ENCODE data around the gene ZNF10.
A peak's percentile ranks its signal among the peaks of the same experiment; 100 is the strongest.

The ZNF10 gene

DNA sequence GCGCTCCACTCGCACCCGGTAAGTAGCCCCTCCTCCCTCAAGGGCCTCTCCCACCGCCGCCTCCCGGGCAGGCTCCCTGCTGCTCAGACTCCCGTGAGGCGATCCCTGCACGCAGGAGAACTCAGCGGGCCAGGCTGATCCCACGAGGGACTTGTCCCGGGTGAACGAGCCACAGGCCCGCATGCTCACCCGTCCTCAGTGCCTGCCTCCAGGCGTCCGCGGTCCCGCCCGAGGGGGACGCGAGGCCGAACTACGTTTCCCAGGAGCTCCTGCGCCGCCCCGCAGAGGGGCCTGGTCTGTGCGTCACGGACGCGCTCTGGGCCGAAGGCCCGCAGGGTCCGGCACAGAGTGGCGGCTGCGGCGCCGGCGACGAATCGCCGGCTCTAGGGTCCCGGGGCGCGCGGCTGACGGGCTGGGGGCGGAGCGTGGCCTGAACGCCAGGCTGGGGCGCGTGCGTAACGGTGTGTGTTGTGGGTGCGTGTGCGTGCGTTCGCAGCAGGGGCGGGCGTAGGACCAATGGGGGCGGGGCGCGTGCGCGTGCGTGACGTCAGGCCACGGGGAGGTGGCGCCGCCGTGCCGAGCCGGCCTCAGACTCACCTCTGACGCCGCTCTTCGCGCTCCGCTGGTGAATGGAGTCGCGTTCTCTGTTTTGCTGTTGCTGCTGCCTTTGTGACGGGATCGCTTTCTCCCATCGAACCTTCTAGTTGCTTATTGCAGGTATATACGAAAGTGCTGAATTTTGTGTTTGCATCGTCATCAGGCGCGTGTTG is at the start of gene ZNF10, which contains the start of gene ZNF891:
Gene ZNF10 (plus strand): TSS at position 590 of the 770 bp plus-strand sequence. CDS start 13,866 bp downstream, outside the sequence.
Gene ZNF891 (minus strand): TSS at position 237 of the 770 bp plus-strand sequence. CDS start 8,356 bp downstream, outside the sequence.
- POLR2A ChIA-PET = interaction anchor here (0.6 to 1.4 kb wide), 3 partner anchors 17 to 51 kb away, joined by 3 to 5 read pairs (median 4); partner anchors contain the start of gene ZNF268
- peak; percentile 55 for DNase-seq (ENCODE audit: low read depth, low spot score)
- CTCF ChIA-PET = interaction anchor here (0.7 kb wide), 1 partner anchor 51 kb away, joined by 3 read pairs; the partner anchor contains the start of gene ZNF268
- peak within 1 kb of the TSS; percentile 93 for H3K4me3 ChIP-seq (ENCODE audit: low read depth, low read length)
- TF ChIP-seq, protein P1, sequence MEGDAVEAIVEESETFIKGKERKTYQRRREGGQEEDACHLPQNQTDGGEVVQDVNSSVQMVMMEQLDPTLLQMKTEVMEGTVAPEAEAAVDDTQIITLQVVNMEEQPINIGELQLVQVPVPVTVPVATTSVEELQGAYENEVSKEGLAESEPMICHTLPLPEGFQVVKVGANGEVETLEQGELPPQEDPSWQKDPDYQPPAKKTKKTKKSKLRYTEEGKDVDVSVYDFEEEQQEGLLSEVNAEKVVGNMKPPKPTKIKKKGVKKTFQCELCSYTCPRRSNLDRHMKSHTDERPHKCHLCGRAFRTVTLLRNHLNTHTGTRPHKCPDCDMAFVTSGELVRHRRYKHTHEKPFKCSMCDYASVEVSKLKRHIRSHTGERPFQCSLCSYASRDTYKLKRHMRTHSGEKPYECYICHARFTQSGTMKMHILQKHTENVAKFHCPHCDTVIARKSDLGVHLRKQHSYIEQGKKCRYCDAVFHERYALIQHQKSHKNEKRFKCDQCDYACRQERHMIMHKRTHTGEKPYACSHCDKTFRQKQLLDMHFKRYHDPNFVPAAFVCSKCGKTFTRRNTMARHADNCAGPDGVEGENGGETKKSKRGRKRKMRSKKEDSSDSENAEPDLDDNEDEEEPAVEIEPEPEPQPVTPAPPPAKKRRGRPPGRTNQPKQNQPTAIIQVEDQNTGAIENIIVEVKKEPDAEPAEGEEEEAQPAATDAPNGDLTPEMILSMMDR (IDR thresholded peaks at IDR 0.05; ENCODE audit: insufficient read depth, low read length, missing control alignments) = no peak

DNA sequence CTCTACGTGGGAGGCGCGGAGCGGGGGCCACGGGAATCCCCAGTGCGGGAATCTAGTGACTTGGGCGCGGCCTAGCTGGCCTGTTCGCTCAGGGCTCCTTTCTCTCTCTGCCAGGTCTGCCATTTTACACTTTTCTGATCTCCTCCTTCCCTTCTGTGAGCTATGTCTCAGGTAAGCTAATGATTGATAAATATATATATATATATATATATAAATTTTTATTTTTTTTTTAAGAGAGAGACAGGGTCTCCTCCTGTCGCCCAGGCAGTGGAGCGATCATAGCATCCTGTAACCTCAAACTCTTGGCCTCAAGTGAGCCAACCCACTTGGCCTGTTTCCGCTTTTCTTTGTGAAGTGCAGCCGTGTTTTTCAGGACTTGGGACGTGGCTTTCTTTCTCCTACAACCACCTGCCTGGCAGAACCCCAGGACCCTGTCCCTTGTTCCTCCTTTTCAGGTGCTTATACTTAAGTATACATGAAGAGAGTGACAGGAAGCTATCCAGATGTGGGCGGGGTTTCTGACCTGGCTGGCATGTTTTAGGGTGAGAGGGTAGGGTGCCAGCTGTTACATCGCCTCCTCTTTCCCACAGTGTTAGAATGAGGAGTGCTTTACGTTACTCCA is 49.2 kb upstream of the ZNF10 start:
- CTCF ChIA-PET = interaction anchor here (2.2 kb wide), 1 partner anchor 100 kb away, joined by 5 read pairs; the partner anchor contains the start of gene ZNF268
- DNase-seq (ENCODE audit: low read depth, low spot score) = peak; percentile 0
- TF ChIP-seq, protein P1 (IDR thresholded peaks at IDR 0.05; ENCODE audit: insufficient read depth, low read length, missing control alignments) = no peak
- POLR2A ChIA-PET = no interaction called here
- H3K4me3 ChIP-seq (ENCODE audit: low read depth, low read length) = peak overlapping the region; percentile 91

DNA sequence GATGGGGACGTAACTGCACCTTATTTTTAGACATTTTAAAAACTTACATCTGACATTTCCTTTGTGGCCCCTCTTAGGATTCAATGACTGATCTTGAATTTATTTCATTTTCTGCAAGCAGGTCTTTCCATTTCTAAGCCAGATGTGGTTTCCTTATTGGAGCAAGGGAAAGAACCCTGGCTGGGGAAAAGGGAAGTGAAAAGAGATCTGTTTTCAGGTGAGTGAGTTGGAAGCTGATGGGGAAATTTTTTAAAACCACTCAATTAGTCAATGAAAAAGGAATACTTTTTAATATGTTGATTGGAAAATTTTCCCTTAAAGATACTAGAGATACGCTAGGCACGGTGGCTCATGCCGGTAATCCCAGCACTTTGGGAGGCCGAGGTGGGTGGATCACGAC is 47.1 kb upstream of the ZNF10 start:
- H3K4me3 ChIP-seq (ENCODE audit: low read depth, low read length) = no peak overlapping the region
- no peak for DNase-seq (ENCODE audit: low read depth, low spot score)
- ChIA-PET CTCF (no interaction called here), POLR2A (no interaction called here)
- TF ChIP-seq, protein P1 (IDR thresholded peaks at IDR 0.05; ENCODE audit: insufficient read depth, low read length, missing control alignments) = no peak

DNA sequence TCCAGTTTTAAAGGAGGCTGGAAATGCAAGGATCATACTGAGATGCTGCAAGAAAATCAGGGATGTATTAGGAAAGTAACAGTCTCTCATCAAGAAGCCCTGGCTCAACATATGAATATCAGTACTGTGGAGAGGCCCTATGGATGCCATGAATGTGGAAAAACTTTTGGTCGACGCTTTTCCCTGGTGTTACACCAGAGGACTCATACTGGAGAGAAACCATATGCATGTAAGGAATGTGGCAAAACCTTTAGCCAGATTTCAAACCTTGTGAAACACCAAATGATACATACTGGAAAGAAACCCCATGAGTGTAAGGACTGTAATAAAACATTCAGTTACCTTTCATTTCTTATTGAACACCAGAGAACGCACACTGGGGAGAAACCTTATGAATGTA is 24.8 kb upstream of the ZNF10 start:
- no peak overlapping the region for H3K4me3 ChIP-seq (ENCODE audit: low read depth, low read length)
- DNase-seq (ENCODE audit: low read depth, low spot score) = no peak
- TF ChIP-seq, protein P1 (IDR thresholded peaks at IDR 0.05; ENCODE audit: insufficient read depth, low read length, missing control alignments) = no peak
- POLR2A ChIA-PET = no interaction called here
- CTCF ChIA-PET = no interaction called here

DNA sequence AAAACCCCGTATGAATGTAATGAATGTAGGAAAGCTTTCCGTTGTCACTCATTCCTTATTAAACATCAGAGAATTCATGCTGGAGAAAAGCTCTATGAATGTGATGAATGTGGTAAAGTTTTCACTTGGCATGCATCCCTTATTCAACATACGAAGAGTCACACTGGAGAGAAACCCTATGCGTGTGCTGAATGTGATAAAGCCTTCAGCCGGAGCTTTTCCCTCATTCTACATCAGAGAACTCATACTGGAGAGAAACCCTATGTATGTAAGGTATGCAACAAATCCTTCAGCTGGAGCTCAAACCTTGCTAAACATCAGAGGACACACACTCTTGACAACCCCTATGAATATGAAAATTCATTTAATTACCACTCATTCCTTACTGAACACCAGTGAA is 24.2 kb upstream of the ZNF10 start:
- no peak overlapping the region for H3K4me3 ChIP-seq (ENCODE audit: low read depth, low read length)
- ChIA-PET CTCF (no interaction called here), POLR2A (no interaction called here)

More for the DNA sequence above, 24.2 kb upstream of the ZNF10 start:
- TF ChIP-seq, protein P1 (IDR thresholded peaks at IDR 0.05; ENCODE audit: insufficient read depth, low read length, missing control alignments) = no peak
- DNase-seq (ENCODE audit: low read depth, low spot score) = no peak

Measured in AG04449 (cell line).